ENCODE data around the gene CDKL5.
"Not testable (repeated sequence)": the region's sequence is repeated elsewhere in the genome, so short reads cannot be mapped to it uniquely, and the experiment has no call there.

The CDKL5 gene

GRCh38 chrX:18578546-18578945 is 153.1 kb downstream of the CDKL5 start:
- DNase-seq: no peak

GRCh38 chrX:18579495-18579894 is 154.1 kb downstream of the CDKL5 start:
- DNase-seq: no peak

- no peak for DNase-seq
Observed at GRCh38 chrX:18582910-18583493, 157.6 kb downstream of the CDKL5 start.

GRCh38 chrX:18589292-18589691 is 163.9 kb downstream of the CDKL5 start:
- not testable (repeated sequence) for DNase-seq

GRCh38 chrX:18591834-18592233 is 166.4 kb downstream of the CDKL5 start:
- no peak for DNase-seq

GRCh38 chrX:18594079-18594478 is 168.7 kb downstream of the CDKL5 start:
- no peak for DNase-seq

- no peak for DNase-seq
Observed at GRCh38 chrX:18596096-18596495, 170.7 kb downstream of the CDKL5 start.

- no peak for DNase-seq
Observed at GRCh38 chrX:18598413-18598812, 173.0 kb downstream of the CDKL5 start.

GRCh38 chrX:18607966-18608365 is 182.6 kb downstream of the CDKL5 start:
- DNase-seq: peak; percentile 1

GRCh38 chrX:18613930-18614639 is 188.7 kb downstream of the CDKL5 start:
- DNase-seq: no peak

GRCh38 chrX:18616688-18617406 is 191.4 kb downstream of the CDKL5 start:
- no peak for DNase-seq

- peak; percentile 45 for DNase-seq
Observed at GRCh38 chrX:18617407-18617750, 192.0 kb downstream of the CDKL5 start.

GRCh38 chrX:18619288-18619687 is 193.9 kb downstream of the CDKL5 start:
- DNase-seq: no peak

- DNase-seq: no peak
Observed at GRCh38 chrX:18620349-18620748, 194.9 kb downstream of the CDKL5 start.

- DNase-seq: no peak
Observed at GRCh38 chrX:18624599-18624998, 199.2 kb downstream of the CDKL5 start.

- DNase-seq: no peak
Observed at GRCh38 chrX:18630934-18631333, 205.5 kb downstream of the CDKL5 start.

- no peak for DNase-seq
Observed at GRCh38 chrX:18638398-18638797, 213.0 kb downstream of the CDKL5 start.

- DNase-seq: no peak
Observed at GRCh38 chrX:18639280-18639679, 213.9 kb downstream of the CDKL5 start.

GRCh38 chrX:18640686-18641085 is 215.3 kb downstream of the CDKL5 start:
- no peak for DNase-seq

GRCh38 chrX:18643243-18643642 is 217.8 kb downstream of the CDKL5 start:
- no peak for DNase-seq

- DNase-seq: no peak
Observed at GRCh38 chrX:18643853-18644252, 218.4 kb downstream of the CDKL5 start.

GRCh38 chrX:18647621-18648020 is 222.2 kb downstream of the CDKL5 start:
- no peak for DNase-seq

- no peak for DNase-seq
Observed at GRCh38 chrX:18649498-18649951, 224.1 kb downstream of the CDKL5 start.

GRCh38 chrX:18650662-18651061 is 225.3 kb downstream of the CDKL5 start:
- DNase-seq: no peak

All from EL (cell line).